Stimulated activated CD8-positive, alpha-beta memory T cell treated with anti-CD3 and anti-CD28 coated beads, Interleukin-15, amount 100 ng/mL, for 48 hours (primary cell): ENCODE results near the gene TANK.
A peak's percentile ranks its signal among the peaks of the same experiment; 100 is the strongest.

ENCODE experiments used
- DNase-seq, 2 donors: peaks; one replicate each; pipeline ENCODE4 v3.0.0-alpha.2; 2020; ENCODE audit warnings: low read depth in 2 of 2

TANK gene

DNA sequence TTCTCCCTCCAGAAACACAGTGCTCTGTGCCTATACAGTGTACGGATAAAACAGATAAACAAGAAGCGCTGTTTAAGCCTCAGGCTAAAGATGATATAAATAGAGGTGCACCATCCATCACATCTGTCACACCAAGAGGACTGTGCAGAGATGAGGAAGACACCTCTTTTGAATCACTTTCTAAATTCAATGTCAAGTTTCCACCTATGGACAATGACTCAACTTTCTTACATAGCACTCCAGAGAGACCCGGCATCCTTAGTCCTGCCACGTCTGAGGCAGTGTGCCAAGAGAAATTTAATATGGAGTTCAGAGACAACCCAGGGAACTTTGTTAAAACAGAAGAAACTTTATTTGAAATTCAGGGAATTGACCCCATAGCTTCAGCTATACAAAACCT, 70.7 kb downstream of the TANK start:
- no peak for DNase-seq

DNA sequence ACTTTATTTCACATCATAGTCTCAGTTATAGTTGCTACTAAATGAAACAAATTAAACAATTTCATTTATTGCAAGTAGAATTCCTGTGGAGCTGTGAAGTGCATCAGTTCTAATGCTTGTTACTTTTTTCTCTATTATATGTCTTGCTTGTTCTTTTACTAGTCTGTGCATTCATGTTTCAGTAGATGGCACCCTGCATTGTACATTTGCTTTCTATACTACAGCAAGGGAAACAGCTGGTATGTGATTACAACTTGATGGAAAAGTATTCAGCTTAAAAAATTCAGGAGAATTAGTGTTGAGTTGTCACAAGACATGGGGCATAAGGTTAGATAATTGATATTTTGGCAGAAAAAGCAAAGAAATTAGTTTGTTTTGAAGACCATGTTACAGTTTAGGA, 72.3 kb downstream of the TANK start:
- no peak for DNase-seq

DNA sequence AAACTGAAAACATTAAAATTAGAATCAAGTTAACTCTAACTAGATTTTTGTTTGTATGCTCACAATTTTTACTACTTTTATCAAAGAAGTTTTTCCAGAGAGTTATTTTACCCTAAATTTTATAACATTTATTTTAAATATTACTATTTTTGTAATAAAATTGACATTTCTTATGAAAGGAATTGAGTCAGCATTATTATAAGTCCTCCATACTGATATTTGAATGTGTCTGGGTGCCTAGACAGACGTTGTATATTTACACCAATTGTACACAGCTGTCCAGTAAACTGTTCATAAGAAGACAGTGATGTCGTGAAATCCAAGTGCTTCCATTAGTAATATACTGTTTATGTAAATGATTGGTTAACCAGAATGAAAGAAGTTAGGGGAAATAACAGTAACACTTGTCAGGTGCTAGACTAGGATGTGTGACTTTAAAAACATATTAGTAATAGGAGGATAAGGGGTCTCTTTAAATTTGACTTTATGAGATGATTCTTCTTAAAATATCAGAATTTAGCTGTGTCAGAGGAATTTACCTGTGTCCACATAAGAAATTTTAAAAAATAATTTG, 73.7 kb downstream of the TANK start:
- no peak for DNase-seq

DNA sequence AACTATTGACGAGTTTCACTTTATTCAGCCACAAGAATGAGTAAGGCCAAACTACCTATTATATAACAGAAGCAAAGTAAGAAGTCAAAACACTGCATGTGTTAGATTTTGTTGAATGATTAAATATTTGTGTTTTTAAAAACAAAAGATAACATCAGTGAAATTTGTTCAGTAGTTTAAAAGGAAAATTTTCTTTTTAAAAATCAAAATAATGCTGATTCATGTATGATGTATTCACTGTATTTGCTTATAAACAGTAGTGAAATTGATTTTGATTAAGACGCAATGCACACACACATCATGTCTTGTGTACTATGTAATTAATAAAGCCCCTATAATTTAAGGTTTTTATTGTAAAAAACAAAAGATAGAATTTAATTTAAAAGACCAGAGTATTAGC, 74.4 kb downstream of the TANK start:
- no peak for DNase-seq

- peak in 1 of 2 donors; percentile 31 for DNase-seq
Measured at GRCh38 chr2:161237392-161238264, 77.4 kb downstream of the TANK start.

GRCh38 chr2:161238265-161238559, 78.0 kb downstream of the TANK start:
- no peak for DNase-seq

- DNase-seq: peak; percentile 30 to 34
Measured at GRCh38 chr2:161238560-161239325, 78.5 kb downstream of the TANK start.

DNA sequence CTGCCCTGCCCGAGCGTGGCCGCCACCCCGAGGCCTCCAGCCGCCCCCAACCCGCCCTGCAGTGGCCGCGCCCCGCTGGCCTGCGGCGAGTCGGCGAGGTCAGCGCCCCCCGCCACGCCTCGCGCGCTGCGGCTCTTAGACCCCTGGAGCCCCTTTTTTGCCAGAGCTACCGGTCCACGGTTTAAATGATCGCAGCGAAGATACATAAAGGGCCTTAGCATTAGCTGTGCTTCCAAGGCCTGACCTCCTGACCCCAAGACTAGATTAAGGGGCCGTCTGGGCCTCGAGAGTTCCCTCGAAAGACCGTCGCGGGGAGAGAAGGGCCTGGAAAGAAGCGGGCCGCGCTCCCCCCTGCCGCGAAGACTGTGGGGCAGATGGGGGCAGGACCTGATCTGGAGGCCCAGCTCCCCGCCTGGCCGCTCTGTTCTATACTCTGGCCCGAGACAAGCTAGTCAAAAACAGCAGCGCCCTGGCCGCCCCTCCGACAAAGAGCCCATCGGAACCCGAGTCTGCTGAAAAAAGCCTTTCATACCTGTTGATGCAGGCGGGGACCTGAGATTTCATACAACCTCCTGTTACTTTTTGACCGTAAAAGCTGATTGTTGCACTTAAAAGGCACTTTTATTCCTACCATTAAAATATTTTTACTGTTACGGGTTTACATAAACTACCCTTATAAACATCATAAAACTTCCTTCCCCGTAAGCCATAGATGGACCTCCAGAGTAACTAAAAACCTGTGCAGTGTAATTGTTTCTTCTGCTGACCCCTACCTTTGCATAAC, 79.3 kb downstream of the TANK start:
- no peak for DNase-seq

- no peak for DNase-seq
Measured at GRCh38 chr2:161241894-161242293, 81.7 kb downstream of the TANK start.

- no peak for DNase-seq
Measured at GRCh38 chr2:161243312-161243711, 83.1 kb downstream of the TANK start.

DNA sequence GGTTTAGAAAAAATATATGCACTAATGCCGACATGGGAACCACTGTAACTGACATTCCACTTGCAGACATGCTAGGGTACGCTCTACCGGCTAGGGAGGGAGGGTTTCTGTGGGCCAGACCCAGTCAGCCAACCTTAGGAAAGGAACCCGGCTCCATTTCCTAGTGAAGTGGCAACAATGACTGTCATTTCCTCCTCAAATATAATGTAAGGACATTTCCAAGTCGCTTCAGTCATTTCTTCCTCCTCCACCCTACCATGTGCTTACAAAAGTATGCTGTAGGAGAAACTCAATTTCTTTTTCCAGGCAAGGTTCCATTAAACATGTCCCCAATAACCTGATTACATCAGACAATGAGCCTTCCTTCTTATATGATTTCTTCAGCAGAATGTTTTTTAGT, 83.7 kb downstream of the TANK start:
- DNase-seq: no peak

GRCh38 chr2:161244387-161245260, 84.4 kb downstream of the TANK start:
- peak; percentile 34 to 49 for DNase-seq

GRCh38 chr2:161245261-161245553, 85.0 kb downstream of the TANK start:
- DNase-seq: no peak

DNA sequence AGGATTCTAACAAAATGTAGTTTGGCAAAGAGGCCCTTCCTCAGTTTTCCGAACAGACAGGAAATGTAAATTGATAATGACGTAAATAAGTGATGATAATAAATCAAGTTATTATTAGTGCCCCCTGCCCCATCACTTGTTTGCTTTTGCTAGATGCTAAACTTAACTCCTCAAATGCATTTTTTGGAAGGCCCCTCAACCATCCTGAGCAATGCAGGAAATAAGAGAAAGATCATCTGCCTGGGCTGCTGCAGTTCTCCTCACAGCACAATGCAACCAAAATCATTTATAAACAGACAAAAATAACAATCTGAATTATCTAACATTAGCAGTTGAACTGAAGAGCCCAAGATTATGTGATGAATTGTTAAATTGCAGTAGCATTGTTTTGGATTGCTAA, 85.4 kb downstream of the TANK start:
- no peak for DNase-seq

- DNase-seq: no peak
Measured at GRCh38 chr2:161246281-161246680, 86.1 kb downstream of the TANK start.

DNA sequence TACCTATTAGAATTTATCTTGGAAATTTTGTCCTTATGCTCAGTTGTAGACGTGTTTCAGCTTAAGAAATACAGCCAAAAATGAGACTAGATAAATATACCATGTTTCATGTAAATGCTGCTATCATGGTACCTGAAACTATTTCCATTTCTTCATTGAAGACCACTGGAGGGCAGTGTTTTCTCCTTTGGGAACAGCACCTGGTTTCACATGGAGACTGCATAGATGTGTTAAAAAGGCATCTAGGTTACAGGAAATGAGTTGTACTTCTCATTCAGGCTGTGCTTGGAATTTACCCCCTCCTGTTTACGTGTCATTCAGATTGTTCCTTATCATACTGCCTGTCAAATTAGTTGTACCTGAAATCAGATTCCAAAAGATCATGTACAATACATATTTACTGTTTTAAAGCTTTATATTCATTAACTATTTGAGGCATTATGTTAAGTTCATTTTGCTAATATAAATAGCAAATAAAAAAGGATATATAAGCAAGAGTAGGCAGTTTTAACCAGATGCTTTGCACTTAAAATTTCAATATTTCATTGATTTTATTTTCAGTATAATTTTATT, 90.7 kb downstream of the TANK start:
- DNase-seq: no peak

DNA sequence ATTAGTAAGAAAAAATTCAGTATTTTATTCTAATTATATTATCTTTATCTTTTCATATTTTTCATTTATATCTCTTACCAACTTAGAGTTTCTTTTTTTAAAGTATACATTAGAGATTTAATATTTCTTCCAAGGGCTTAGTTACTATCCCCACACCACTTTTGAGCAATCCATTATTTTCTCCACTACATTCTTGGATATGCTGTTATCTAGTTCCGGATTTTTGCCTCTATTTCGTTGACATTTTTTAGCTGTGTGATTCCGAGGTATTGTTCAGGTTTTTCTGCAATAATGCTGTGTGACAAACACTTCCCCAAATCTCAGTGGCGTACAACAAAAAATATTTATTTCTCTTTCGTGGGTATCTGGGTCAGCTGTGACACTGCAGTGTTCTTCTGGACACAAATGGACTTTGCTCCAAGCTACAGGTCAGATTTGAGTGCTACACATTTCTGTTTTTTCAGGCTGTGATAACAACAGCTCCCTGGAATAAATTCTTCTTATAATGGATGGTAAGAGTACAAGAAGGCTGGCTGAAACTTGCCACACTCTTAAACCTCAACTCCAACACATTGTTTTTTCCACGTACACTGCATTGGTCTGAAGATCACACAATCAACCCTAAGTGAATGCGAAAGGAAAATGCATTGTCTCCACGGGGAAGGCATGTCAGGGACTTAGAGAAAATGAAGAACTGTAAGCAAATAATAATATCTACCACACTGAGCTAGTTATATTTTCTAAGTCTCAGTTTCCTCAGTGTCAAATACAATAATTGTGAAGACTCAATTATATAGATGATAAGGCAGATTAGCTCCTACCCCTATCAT, 97.1 kb downstream of the TANK start:
- DNase-seq: no peak

GRCh38 chr2:161265874-161266273, 105.6 kb downstream of the TANK start:
- no peak for DNase-seq

- DNase-seq: no peak
Measured at GRCh38 chr2:161269111-161269510, 108.9 kb downstream of the TANK start.
